ENCODE data around the gene CHEK1.

CHEK1 gene

GRCh38 chr11:125626288-125626950 lies 1.5 kb downstream of the CHEK1 start:
- no peak for DNase-seq

GRCh38 chr11:125627236-125627910 lies 2.4 kb downstream of the CHEK1 start:
- no peak for DNase-seq

- DNase-seq: no peak
Measured at GRCh38 chr11:125637840-125638239, 12.9 kb downstream of the CHEK1 start.

- DNase-seq: no peak
Measured at GRCh38 chr11:125638315-125638714, 13.4 kb downstream of the CHEK1 start.

GRCh38 chr11:125645871-125646270 lies 20.9 kb downstream of the CHEK1 start:
- no peak for DNase-seq

- DNase-seq: no peak
Measured at GRCh38 chr11:125649465-125650166, 24.7 kb downstream of the CHEK1 start.

- no peak for DNase-seq
Measured at GRCh38 chr11:125662689-125663088, 37.7 kb downstream of the CHEK1 start.

- DNase-seq: no peak
Measured at GRCh38 chr11:125663910-125664309, 38.9 kb downstream of the CHEK1 start.

GRCh38 chr11:125667151-125667550 lies 42.2 kb downstream of the CHEK1 start:
- no peak for DNase-seq

- no peak for DNase-seq
Measured at GRCh38 chr11:125670172-125670571, 45.2 kb downstream of the CHEK1 start.

- DNase-seq: no peak
Measured at GRCh38 chr11:125671561-125671960, 46.6 kb downstream of the CHEK1 start.

GRCh38 chr11:125674210-125674609 lies 49.2 kb downstream of the CHEK1 start:
- DNase-seq: no peak

GRCh38 chr11:125675196-125675595 lies 50.2 kb downstream of the CHEK1 start:
- no peak for DNase-seq

- DNase-seq: peak; percentile 25
Measured at GRCh38 chr11:125679397-125679796, 54.4 kb downstream of the CHEK1 start.

- no peak for DNase-seq
Measured at GRCh38 chr11:125679837-125680236, 54.9 kb downstream of the CHEK1 start.

- no peak for DNase-seq
Measured at GRCh38 chr11:125680747-125681146, 55.8 kb downstream of the CHEK1 start, which contains the start of gene ACRV1. TSS of gene ACRV1 (minus strand) at chr11:125680847. CDS start at chr11:125680780, 67 bp downstream.

GRCh38 chr11:125685228-125685627 lies 60.3 kb downstream of the CHEK1 start:
- DNase-seq: no peak

- DNase-seq: no peak
Measured at GRCh38 chr11:125688066-125688465, 63.1 kb downstream of the CHEK1 start.

GRCh38 chr11:125688632-125689031 lies 63.7 kb downstream of the CHEK1 start:
- DNase-seq: no peak

GRCh38 chr11:125689274-125689859 lies 64.4 kb downstream of the CHEK1 start:
- no peak for DNase-seq

- DNase-seq: no peak
Measured at GRCh38 chr11:125690006-125690405, 65.0 kb downstream of the CHEK1 start.

GRCh38 chr11:125692887-125693286 lies 67.9 kb downstream of the CHEK1 start:
- DNase-seq: no peak

- DNase-seq: no peak
Measured at GRCh38 chr11:125694951-125695350, 70.0 kb downstream of the CHEK1 start.
